Activated naive CD4-positive, alpha-beta T cell treated with anti-CD3 and anti-CD28 coated beads, Interleukin-2, amount 50 U/mL, for 24 hours (primary cell): ENCODE results near the gene NKX1-2.

Source experiments
- H3K27ac Mint-ChIP-seq: one replicate; pipeline ENCODE4 v1.8.0; 2021; ENCODE audit warnings: mild to moderate bottlenecking, mixed read lengths
- H3K27me3 Mint-ChIP-seq: one replicate; pipeline ENCODE4 v1.8.0; 2021; ENCODE audit warnings: mixed read lengths
- H3K36me3 Mint-ChIP-seq: one replicate; pipeline ENCODE4 v1.8.0; 2021; ENCODE audit warnings: mixed read lengths
- H3K4me1 Mint-ChIP-seq: one replicate; pipeline ENCODE4 v1.8.0; 2021; ENCODE audit warnings: mixed read lengths
- H3K4me3 Mint-ChIP-seq: one replicate; pipeline ENCODE4 v1.8.0; 2021; ENCODE audit warnings: mild to moderate bottlenecking, mixed read lengths
- H3K9me3 Mint-ChIP-seq: one replicate; pipeline ENCODE4 v1.8.0; 2021; ENCODE audit warnings: mixed read lengths

NKX1-2 gene

DNA sequence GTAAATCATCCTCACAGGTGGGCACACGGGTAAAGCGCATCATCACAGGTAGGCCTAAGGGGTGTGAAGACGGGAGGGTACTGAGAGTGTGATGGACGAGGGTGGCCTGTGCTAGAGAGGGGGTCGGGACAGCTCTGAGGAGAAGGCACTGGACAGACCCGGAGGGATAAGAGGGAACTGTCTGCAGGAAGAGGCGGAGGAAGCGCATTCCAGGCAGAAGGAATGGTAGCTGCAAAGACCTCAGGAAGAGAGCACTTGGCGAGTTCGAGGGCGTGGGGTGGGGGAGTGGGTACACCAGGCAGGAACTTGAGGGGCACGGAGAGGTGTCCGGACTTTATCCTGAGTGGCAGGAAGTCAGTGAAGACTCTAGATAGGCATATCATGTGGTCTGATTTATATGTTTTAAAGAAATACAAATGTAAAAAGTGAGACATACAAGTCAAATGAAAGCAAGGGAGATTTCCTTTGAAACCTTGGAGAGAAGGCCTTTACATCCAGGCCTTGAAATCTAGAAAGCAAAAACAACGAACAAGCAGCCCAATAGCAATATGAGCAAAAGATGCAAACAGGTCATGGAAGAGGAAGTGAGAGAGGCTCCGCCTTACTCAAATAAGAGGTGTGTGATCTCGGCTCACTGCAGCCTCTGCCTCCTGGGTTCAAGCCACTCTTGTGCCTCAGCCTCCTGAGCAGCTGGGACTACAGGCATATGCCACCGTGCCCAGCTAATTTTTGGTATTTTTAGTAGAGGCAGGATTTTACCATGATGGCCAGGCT is 15.4 kb upstream of the NKX1-2 start:
- Mint-ChIP-seq H3K27ac (peak overlapping the region; percentile 88), H3K9me3 (no peaks in the 10 kb centered on the region)

DNA sequence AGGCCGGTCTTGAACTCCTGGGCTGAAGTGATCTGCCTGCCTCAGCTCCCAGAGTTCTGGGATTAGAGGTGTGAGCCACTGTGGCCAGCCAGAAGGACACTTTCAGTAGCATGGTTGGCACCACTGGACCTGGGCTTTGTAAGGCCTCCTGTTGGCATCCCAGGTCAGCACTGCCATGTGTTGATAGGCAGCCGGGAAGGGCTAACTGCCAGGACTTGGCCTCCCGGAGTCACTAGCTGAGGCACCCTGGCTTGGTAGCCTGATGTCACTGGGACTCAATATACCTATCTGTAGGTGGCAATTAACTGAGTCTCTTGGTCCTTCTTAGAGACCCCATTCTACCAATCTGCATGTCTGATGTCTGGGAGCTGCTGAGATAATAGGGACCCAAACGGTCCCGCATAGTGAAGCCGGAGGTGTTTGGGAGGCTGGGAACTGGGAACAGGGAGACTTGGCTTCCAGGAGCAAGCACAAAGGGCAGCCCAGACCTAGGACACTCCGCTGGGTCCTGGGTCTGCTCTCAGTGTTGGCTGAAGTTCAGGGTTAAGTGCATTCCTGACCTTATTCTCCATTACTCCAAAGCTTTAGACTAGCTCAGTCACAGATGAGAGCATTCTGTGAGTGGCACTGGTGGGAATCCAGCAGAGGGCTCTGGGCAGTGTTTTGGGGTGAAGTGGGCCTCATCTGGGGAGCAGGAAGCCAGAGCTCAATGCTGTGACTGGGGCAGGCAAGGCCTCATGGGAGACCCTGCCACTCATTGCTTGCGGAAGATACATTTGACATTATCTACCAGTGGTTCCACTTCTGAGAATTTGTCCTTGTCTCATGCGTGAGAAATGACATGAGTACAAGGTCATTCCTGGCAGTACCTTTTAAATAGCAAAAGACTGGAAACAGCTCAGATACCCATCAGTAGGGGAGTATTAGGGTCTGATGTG is 14.5 kb upstream of the NKX1-2 start:
- H3K4me3 Mint-ChIP-seq = peak overlapping the region; percentile 67
- no peaks in the 10 kb centered on the region for H3K9me3 Mint-ChIP-seq
- H3K27ac Mint-ChIP-seq = peak overlapping the region; percentile 88
- H3K36me3 Mint-ChIP-seq = no peaks in the 10 kb centered on the region
- H3K27me3 Mint-ChIP-seq = no peaks in the 10 kb centered on the region
- peaks cover 33% of the 10 kb centered on the region for H3K4me1 Mint-ChIP-seq

More for the DNA sequence above, 15.4 kb upstream of the NKX1-2 start:
- Mint-ChIP-seq H3K4me1 (peaks cover 33% of the 10 kb centered on the region), H3K4me3 (peak overlapping the region; percentile 67), H3K36me3 (no peaks in the 10 kb centered on the region), H3K27me3 (no peaks in the 10 kb centered on the region)

GRCh38 chr10:124462348-124462695 is 12.5 kb upstream of the NKX1-2 start:
- Mint-ChIP-seq H3K4me3 (peak overlapping the region; percentile 89), H3K36me3 (no peaks in the 10 kb centered on the region), H3K27ac (peak overlapping the region; percentile 91), H3K27me3 (no peaks in the 10 kb centered on the region), H3K9me3 (no peaks in the 10 kb centered on the region), H3K4me1 (peaks cover 33% of the 10 kb centered on the region)

DNA sequence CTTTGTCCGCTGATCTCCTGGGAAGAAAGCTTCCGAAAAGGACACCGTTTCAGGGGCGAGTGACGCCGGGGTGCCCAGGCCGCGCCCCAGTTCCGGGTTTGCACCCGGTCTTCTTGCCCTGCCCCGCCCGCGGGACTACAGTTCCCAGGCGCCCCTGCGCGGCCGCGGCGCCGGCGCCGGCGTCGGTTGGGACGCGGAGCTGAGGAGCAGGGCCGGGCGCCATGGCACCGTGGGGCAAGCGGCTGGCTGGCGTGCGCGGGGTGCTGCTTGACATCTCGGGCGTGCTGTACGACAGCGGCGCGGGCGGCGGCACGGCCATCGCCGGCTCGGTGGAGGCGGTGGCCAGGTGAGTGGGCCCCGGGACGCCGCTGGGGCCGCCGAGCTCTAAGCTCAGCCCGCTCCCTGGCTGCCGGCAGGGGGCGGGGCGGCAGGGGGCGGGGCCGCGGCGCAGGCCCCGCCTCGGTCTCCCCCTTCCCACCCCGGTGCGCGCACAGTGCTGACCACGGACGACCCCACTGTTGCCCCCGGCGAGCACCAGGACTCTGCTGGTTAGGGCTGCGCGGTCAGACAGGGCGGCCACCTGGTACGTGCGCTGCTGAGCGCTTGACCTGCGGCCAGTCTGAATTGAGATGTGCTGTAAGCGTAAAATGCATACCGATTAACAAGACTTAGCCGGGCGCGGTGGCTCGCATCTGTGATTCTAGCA is 12.0 kb upstream of the NKX1-2 start, which contains the start of gene LHPP:
Gene LHPP (plus strand): TSS at position 182 of the 706 bp plus-strand sequence. CDS start 40 bp downstream, at position 222.
- Mint-ChIP-seq H3K9me3 (no peaks in the 10 kb centered on the region), H3K27me3 (no peaks in the 10 kb centered on the region), H3K27ac (peak within 1 kb of the TSS; percentile 98), H3K4me3 (peak within 1 kb of the TSS; percentile 95), H3K36me3 (no peaks in the 10 kb centered on the region), H3K4me1 (peaks cover 29% of the 10 kb centered on the region)

DNA sequence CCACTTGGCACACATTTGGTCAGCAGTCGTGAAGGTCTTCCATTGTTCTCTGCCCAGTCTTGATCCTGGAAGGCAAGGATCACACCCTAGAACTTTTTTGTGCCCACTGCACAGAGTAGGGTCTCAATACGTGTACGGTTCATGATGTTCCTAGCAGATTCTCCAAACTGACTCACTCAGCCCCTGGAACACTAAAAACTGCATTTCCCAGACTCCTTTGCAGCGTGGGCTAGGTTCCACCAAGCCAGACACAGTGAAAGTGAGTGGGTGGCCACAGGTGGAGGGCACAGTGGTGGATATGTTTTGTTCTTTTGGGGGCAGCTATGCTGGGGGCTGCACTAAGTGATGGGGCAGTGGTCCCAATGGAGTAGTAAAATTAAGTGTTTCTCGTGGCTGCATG is 10.3 kb upstream of the NKX1-2 start:
- Mint-ChIP-seq H3K27me3 (peaks cover 6% of the 10 kb centered on the region), H3K9me3 (no peaks in the 10 kb centered on the region)

DNA sequence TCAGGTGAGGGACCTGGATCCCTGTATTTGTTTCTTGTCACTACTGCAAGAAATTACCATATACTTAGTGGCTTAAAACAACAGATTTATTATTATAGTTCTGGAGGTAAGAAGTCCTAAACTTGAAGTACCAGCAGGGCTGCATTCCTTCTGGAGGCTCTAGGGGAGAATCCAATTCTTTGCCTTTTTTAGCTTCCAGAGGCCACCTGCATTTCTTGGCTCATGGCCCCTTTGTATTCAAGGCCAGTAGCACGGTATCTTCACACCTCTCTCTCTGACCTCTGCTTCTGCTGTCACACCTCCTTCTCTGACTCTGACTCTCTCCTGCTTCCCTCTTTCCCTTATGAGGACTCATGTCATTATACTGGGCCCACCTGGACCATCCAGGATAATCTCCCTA is 9.6 kb upstream of the NKX1-2 start:
- Mint-ChIP-seq H3K27ac (no peak overlapping the region), H3K4me1 (peaks cover 10% of the 10 kb centered on the region), H3K4me3 (no peak overlapping the region), H3K36me3 (no peaks in the 10 kb centered on the region), H3K27me3 (peaks cover 11% of the 10 kb centered on the region), H3K9me3 (no peaks in the 10 kb centered on the region)

More for the DNA sequence above, 10.3 kb upstream of the NKX1-2 start:
- Mint-ChIP-seq H3K4me3 (no peak overlapping the region), H3K4me1 (peaks cover 17% of the 10 kb centered on the region), H3K27ac (no peak overlapping the region), H3K36me3 (no peaks in the 10 kb centered on the region)

- Mint-ChIP-seq H3K27me3 (peaks cover 13% of the 10 kb centered on the region), H3K27ac (no peak overlapping the region), H3K4me3 (no peak overlapping the region), H3K4me1 (peaks cover 5% of the 10 kb centered on the region), H3K9me3 (no peaks in the 10 kb centered on the region), H3K36me3 (no peaks in the 10 kb centered on the region)
Measured at GRCh38 chr10:124458889-124459288, 9.1 kb upstream of the NKX1-2 start.

DNA sequence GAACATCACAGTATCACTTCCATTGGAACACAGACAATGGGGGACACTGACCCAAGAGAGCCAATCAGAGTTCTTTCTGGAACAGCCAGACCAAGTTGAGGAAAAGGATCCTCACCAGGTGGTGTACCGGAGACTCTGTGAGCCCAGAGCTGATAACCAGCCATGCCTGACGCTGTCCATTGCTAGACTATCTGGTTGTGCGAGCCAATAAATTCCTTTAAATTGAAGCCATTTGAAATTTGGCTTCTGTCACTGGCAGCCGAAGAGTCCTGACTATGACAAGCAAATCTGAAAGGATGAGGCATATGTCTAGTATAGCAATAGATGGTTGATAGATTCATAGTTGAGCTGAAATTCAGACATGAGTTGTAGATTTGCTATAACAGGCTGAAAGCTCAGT is 8.6 kb upstream of the NKX1-2 start:
- Mint-ChIP-seq H3K27ac (no peak overlapping the region), H3K4me3 (no peak overlapping the region), H3K27me3 (peaks cover 17% of the 10 kb centered on the region), H3K36me3 (no peaks in the 10 kb centered on the region), H3K4me1 (peaks cover 5% of the 10 kb centered on the region), H3K9me3 (no peaks in the 10 kb centered on the region)

DNA sequence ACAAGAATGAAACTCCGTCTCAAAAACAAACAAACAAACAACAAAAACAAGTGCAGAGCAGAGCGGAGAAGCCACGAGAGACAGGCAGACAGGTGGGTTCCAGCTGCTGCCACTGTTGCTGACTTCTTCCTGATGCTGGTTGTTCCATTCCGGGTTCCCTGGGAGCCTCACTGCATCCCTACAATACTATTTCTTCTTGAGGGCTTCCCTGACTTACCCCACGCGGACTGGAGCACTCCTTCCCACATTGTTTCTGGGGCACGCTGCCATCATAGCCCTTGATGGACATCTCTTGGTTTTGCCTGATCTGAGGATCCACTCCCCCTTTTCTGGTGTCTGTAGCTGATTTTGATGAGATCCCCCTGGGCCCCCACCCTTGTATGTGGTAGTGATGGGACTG is 5.6 kb upstream of the NKX1-2 start:
- H3K4me3 Mint-ChIP-seq = no peak overlapping the region
- H3K9me3 Mint-ChIP-seq = no peaks in the 10 kb centered on the region
- H3K27me3 Mint-ChIP-seq = peaks cover 36% of the 10 kb centered on the region
- no peaks in the 10 kb centered on the region for H3K36me3 Mint-ChIP-seq
- no peak overlapping the region for H3K27ac Mint-ChIP-seq
- H3K4me1 Mint-ChIP-seq = peaks cover 2% of the 10 kb centered on the region

- Mint-ChIP-seq H3K36me3 (no peaks in the 10 kb centered on the region), H3K27me3 (peaks cover 42% of the 10 kb centered on the region), H3K27ac (no peak overlapping the region), H3K4me3 (no peak overlapping the region), H3K9me3 (no peaks in the 10 kb centered on the region), H3K4me1 (peaks cover 10% of the 10 kb centered on the region)
Measured at GRCh38 chr10:124453960-124454610, 4.2 kb upstream of the NKX1-2 start.

DNA sequence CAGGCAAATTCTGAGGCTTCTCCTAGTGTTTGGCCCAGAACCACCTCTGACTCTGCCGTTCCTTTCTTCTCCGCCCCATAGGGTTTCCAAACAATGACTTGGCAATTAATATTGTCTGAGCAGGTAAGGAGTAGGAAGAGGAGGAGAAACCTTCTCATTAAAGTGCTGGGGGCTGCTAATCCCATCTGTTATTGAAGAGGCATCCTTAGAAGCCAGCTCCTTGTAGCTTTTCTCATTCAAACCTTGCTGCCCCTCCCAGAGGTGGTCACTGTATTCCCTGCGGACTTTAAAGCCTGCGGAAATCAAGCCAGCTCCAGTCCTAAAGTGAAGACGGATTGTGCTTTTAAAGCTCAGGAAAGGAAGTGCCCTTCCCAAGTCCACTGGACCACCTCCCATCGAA is 1.4 kb upstream of the NKX1-2 start:
- no peak overlapping the region for H3K4me3 Mint-ChIP-seq
- H3K27ac Mint-ChIP-seq = no peak overlapping the region
- peaks cover 21% of the 10 kb centered on the region for H3K4me1 Mint-ChIP-seq
- H3K36me3 Mint-ChIP-seq = no peaks in the 10 kb centered on the region
- peaks cover 51% of the 10 kb centered on the region for H3K27me3 Mint-ChIP-seq
- H3K9me3 Mint-ChIP-seq = no peaks in the 10 kb centered on the region

DNA sequence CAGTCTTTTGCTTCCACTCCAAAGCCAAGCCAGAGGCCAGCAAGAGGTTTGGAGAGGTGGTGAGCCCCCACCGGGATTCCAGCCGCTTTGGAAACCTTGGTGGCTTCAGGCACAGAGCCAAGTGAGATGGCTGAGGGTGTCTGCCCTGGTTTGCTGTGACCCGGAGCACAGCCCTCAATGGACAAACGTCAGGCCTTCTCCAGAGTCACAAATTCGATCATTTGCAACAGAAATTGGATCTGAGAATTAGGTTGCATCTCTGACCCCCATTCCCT is 885 bp upstream of the NKX1-2 start:
- Mint-ChIP-seq H3K36me3 (no peaks in the 10 kb centered on the region), H3K4me1 (peaks cover 21% of the 10 kb centered on the region), H3K9me3 (no peaks in the 10 kb centered on the region), H3K27ac (no peak overlapping the region), H3K27me3 (peaks cover 50% of the 10 kb centered on the region), H3K4me3 (no peak overlapping the region)

- peak overlapping the region; percentile 52 for H3K4me3 Mint-ChIP-seq
- peaks cover 50% of the 10 kb centered on the region for H3K27me3 Mint-ChIP-seq
- H3K36me3 Mint-ChIP-seq = no peaks in the 10 kb centered on the region
- H3K9me3 Mint-ChIP-seq = no peaks in the 10 kb centered on the region
- H3K27ac Mint-ChIP-seq = no peak overlapping the region
- peaks cover 21% of the 10 kb centered on the region for H3K4me1 Mint-ChIP-seq
Measured at GRCh38 chr10:124449170-124450011, 444 bp downstream of the NKX1-2 start.

- Mint-ChIP-seq H3K9me3 (no peaks in the 10 kb centered on the region), H3K4me3 (peak overlapping the region; percentile 52), H3K27me3 (peaks cover 48% of the 10 kb centered on the region), H3K4me1 (peaks cover 21% of the 10 kb centered on the region), H3K36me3 (no peaks in the 10 kb centered on the region), H3K27ac (no peak overlapping the region)
Measured at GRCh38 chr10:124448696-124449169, 1.1 kb downstream of the NKX1-2 start.
